Activated CD8-positive, alpha-beta memory T cell treated with anti-CD3 and anti-CD28 coated beads for 1 hour (primary cell): ENCODE measurements around the gene HLA-DQA2.
A peak's percentile ranks its signal among the peaks of the same experiment; 100 is the strongest.
"Not testable (repeated sequence)": the region's sequence is repeated elsewhere in the genome, so short reads cannot be mapped to it uniquely, and the experiment has no call there.

Experiments
- DNase-seq, 2 donors: peaks; one replicate each; pipeline ENCODE4 v3.0.0-alpha.2; 2020; ENCODE audit warnings: low read depth in 1 of 2; ENCODE audit errors: extremely low read depth in 1 of 2

Gene HLA-DQA2

DNA sequence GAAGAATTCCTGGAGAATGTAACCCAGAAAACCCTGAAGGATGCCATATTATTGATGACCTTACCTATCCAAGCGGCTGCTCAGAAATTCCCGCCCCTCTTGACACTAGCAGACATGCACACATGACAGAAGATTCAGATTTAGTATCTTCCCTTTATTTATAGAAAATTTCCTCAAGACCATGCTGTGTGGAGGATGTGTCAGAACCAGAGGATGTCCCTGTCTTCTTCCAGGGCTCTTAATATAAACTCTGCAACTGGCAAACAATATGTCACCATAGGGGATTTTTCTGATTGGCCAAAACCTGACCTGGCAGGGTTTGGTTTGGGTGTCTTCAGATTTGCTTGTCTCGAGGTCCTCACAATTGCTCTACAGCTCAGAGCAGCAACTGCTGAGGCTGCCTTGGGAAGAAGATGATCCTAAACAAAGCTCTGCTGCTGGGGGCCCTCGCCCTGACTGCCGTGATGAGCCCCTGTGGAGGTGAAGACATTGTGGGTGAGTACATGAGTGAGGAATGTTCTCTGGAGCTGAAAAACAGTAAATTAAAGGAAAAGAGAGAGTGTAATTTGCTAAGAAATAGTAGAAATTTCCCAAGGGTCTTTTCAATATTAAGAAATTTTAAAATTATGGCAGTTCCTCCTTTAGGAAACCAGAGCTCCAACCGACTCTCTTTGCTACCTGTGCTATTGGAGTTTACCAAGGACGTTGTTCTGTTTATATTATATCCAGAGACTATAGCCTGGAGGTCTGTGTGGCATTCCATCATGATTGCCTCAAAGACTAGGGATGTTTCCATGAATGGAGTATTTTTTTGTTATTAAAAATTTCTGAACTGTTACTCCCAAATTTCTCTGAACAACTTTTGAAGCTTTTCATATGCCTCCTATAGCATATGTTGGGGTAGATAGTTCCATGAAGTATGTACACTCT is at the start of gene HLA-DQA2:
HLA-DQA2 (plus strand) TSS at position 361 of the 930 bp plus-strand sequence; CDS start at position 414, 53 bp downstream.
- DNase-seq, result no peak

GRCh38 chr6:32692019-32692418 is 49.2 kb upstream of the HLA-DQA2 start:
- peak; percentile 16 to 21 for DNase-seq

- no peak for DNase-seq
These were observed 44.2 kb upstream of the HLA-DQA2 start for GRCh38 chr6:32697031-32697430.

GRCh38 chr6:32700391-32701040 is 40.7 kb upstream of the HLA-DQA2 start:
- DNase-seq, result peak in 1 of 2 donors; percentile 3

- no peak for DNase-seq
These were observed 37.8 kb upstream of the HLA-DQA2 start for GRCh38 chr6:32703347-32703746.

DNA sequence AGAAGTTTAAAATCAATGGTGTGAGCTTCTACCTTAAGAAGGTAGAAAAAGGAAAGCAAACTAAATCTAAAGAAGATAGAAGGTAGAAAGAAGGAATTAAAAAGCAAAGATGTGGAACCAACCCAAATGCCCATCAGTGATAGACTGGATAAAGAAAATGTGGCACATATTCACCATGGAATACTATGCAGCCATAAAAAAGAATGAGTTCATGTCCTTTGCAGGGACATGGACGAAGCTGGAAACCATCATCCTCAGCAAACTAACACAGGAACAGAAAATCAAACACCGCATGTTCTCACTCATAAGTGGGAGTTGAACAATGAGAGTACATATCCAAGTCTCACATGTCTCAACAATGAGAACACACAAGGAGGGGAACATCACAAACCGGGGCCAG is 36.0 kb upstream of the HLA-DQA2 start:
- not testable (repeated sequence) for DNase-seq

DNA sequence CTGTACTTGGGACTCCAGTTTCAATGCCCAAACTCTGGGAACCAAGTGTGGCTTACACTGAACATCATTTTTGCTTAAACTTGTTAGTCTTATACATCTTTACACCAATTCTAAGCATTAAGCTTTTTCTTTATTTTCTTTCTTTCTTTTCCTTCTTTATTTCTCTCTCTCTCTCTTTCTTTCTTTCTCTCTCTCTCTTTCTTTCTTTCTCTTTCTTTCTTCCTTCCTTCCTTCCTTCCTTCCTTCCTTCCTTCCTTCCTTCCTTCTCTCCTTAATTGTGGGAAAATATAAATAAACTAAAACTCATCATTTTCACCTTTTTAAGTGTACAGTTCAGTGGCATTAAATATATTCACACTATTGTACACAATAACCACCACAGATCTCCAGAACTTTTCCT is 31.6 kb upstream of the HLA-DQA2 start:
- no peak for DNase-seq

GRCh38 chr6:32713241-32713640 is 27.9 kb upstream of the HLA-DQA2 start:
- DNase-seq, result no peak

- no peak for DNase-seq
These were observed 24.8 kb upstream of the HLA-DQA2 start for GRCh38 chr6:32716396-32716795.

GRCh38 chr6:32718879-32719278 is 22.3 kb upstream of the HLA-DQA2 start:
- DNase-seq, result no peak

GRCh38 chr6:32738126-32738525 is 3.1 kb upstream of the HLA-DQA2 start:
- no peak for DNase-seq

DNA sequence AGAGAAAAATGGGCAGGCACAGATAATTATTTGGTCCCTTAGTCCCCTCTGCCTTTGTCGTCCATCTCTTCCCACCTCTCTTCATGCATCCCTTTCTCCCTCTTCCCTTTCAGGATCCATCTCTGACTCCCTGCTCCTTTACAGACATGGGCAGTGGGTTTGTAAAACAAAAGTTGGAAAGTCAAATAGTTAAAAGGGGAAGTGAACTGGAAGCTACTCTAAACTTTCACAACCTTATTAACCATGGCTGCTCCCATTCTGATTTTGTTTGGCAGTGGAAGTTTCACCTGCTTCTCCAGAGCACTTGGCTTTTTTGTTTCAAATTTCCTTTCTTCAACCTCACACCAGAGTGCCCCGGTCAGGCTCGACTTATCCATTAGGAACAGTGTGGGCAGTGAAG is 1.2 kb downstream of the HLA-DQA2 start:
- no peak for DNase-seq

GRCh38 chr6:32744776-32745175 is 3.6 kb downstream of the HLA-DQA2 start:
- no peak for DNase-seq

GRCh38 chr6:32745649-32746048 is 4.5 kb downstream of the HLA-DQA2 start:
- DNase-seq, result not testable (repeated sequence)

- no peak for DNase-seq
These were observed 11.4 kb downstream of the HLA-DQA2 start for GRCh38 chr6:32752580-32752979.

- DNase-seq, result no peak
These were observed 18.5 kb downstream of the HLA-DQA2 start for GRCh38 chr6:32759669-32760068.

GRCh38 chr6:32761072-32761471 is 19.9 kb downstream of the HLA-DQA2 start:
- no peak for DNase-seq

DNA sequence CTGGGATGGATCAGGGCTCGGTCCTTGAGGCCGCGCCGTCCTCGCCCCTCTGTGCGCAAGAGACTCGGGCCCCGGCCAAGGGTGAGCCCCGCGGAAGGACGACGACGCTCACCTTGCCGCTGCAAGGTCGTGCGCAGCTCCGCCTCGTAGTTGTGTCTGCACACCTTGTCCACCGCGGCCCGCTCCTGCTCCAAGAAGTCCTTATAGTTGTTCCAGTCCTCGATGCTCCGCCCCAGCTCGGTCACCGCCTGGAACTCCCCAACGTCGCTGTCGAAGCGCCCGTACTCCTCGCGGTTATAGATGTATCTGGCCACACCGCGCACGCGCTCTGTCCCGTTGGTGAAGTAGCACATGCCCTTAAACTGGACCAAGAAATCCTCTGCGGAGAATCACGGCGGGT is 20.4 kb downstream of the HLA-DQA2 start:
- no peak for DNase-seq

DNA sequence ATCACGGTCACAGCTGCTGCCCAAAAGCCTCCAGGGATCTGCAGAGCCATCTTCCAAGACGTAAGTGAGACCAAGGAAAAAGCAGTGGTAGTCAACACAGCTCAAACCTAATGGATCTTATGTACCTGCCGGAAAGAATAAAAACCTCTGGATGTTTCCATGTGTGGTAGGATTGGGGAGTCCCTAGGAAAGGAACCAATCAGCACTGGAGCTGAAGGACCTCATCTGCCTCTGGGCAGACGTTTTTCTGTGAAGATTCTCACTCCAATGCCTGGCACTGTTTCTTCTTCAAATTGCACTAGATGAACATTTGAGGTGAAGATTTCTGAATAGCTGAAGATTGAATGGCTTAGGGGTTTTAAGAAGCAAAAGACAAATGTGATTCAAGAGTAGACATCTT is 22.2 kb downstream of the HLA-DQA2 start, which contains the start of gene HLA-DQB2:
HLA-DQB2 (minus strand) TSS at position 112 of the 400 bp plus-strand sequence; CDS start at position 50, 62 bp downstream.
- DNase-seq, result no peak

DNA sequence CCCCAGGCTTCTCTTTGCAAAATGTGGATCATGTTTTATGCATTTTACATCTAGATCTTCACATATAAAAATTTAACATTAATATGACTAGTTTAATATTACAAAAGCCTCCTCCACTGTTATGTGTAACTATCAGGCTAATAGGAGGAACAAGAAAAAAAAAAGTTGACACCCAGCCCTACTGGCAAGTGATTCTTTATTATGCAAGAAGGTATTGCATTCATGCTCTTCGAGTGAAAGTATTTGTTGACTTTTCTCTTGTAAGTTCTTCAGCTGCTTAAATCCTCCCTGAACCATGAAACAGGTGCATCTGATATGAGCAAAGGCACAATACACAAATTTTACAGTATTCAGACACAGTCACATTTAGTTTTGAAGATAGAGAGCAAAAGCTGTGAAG is 22.9 kb downstream of the HLA-DQA2 start:
- DNase-seq, result no peak

- no peak for DNase-seq
These were observed 31.5 kb downstream of the HLA-DQA2 start for GRCh38 chr6:32772656-32773055.

- DNase-seq, result no peak
These were observed 33.2 kb downstream of the HLA-DQA2 start for GRCh38 chr6:32774426-32774825.
